Measurements from ENCODE around the gene CLRN1. TPM values are rescaled to one million over a fixed set of nuclear protein-coding genes. Genes with fewer than 3 reads are reported as not detected.
"Not testable (repeated sequence)": the region's sequence is repeated elsewhere in the genome, so short reads cannot be mapped to it uniquely, and the experiment has no call there.

CLRN1 gene, protein sequence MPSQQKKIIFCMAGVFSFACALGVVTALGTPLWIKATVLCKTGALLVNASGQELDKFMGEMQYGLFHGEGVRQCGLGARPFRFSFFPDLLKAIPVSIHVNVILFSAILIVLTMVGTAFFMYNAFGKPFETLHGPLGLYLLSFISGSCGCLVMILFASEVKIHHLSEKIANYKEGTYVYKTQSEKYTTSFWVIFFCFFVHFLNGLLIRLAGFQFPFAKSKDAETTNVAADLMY
- total RNA-seq, result not detected
- long read RNA-seq, donor 1, partial matches to known transcripts, result 0 of 1 reads
- long read RNA-seq, donor 1, other reads (novel, unspliced or antisense), result 1 of 1 reads
- long read RNA-seq, donor 2, result 0 reads

- intact Hi-C loops (cut with DNase I), result loop anchor here in 1 of 2 donors (5.0 kb wide), 1 partner anchor 160 kb away; no protein-coding TSS in a partner anchor
- no peak for DNase-seq (ENCODE audit: low spot score)
Measured at GRCh38 chr3:150972366-150973071, at the start of gene CLRN1. CLRN1 (minus strand) TSS chr3:150972727; CDS start chr3:150972708, 19 bp downstream.

- DNase-seq (ENCODE audit: low spot score), result no peak
- intact Hi-C loops (cut with DNase I), result no loop called here
Measured at GRCh38 chr3:151016478-151016795, 43.9 kb upstream of the CLRN1 start.

- DNase-seq (ENCODE audit: low spot score), result no peak
- intact Hi-C loops (cut with DNase I), result no loop called here
Measured at GRCh38 chr3:151015767-151016477, 43.4 kb upstream of the CLRN1 start.

DNA sequence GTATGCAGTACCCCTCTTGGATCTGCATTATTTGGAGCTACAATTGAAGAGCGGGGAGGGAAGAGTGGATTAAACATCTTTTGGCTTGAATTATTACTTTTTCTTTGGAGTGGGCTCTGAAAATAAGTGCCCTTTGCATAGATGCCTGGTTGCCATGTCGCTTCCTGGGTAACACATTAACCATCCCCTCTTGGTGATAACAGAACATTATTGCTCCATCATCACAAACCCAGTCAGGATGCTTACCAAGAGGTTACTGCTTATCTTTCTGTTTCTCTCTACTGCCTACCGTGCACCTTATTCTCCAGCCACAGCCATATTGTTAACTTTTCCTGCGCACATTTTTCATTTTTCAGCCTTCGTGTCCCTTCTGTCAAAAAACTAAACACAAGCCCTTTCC, 42.7 kb upstream of the CLRN1 start:
- no peak for DNase-seq (ENCODE audit: low spot score)
- intact Hi-C loops (cut with DNase I), result no loop called here

- DNase-seq (ENCODE audit: low spot score), result no peak
- intact Hi-C loops (cut with DNase I), result no loop called here
Measured at GRCh38 chr3:151014501-151015018, 42.0 kb upstream of the CLRN1 start.

DNA sequence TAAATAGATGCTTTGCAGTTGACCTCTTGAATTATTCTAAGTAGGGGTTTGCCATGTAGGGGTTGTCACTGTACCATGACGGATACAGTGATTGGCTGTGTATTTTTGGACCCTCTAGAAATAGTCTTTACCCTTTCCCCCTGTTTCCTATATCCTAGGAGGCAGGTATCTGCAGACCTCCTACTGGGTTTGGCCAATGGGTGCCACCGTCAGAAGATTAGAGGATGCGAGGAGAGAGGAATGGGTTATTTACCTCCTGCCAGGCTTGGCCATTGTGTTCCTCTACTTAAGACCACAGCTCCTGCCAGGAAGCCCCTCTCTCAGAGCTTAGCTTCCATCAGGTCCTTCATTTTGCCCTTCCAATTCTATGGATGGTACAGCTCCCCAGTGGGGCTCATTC, 40.2 kb upstream of the CLRN1 start:
- DNase-seq (ENCODE audit: low spot score), result no peak
- intact Hi-C loops (cut with DNase I), result no loop called here

DNA sequence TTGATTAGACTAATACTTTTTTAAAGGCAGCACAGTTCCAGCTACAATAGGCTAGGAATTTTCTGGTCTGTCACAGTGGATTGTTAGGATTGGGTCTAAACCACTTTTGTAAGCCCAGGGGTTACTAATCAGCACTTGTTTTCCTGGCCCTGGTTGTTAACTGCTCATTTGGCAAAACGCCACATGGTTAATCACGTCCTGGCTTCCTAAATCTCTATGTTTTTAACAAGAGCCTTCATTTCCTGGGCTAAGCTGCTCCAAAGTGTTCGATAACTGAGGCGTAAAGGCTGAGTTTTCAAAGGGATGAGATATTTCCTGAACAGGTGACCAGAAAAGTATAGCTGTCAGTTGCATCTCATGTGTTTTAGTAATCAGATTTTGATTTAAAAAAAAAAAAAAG, 38.9 kb upstream of the CLRN1 start:
- intact Hi-C loops (cut with DNase I), result no loop called here
- no peak for DNase-seq (ENCODE audit: low spot score)

DNA sequence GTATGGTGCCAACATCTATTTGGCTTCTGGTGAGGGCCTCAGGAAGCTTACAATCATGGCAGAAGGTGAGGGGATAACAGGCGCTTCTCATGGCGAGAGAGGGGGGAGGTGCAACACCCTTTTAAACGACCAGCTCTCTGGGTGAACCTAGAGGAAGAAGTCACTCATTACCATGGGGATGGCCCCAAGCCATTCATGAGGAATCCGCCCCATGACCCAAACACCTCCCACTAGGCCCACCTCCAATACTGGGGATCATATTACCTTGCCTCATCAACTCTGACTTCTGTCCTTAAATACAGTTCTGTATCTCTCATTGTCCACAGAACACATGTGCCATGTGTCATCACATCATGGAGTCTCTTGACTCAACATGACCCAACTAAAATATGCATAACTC, 37.5 kb upstream of the CLRN1 start:
- DNase-seq (ENCODE audit: low spot score), result no peak
- intact Hi-C loops (cut with DNase I), result no loop called here

- intact Hi-C loops (cut with DNase I), result no loop called here
- DNase-seq (ENCODE audit: low spot score), result no peak
Measured at GRCh38 chr3:151009430-151009829, 36.9 kb upstream of the CLRN1 start.

- intact Hi-C loops (cut with DNase I), result no loop called here
Measured at GRCh38 chr3:151008699-151009098, 36.2 kb upstream of the CLRN1 start.

GRCh38 chr3:151003768-151004134, 31.2 kb upstream of the CLRN1 start:
- DNase-seq (ENCODE audit: low spot score), result no peak
- intact Hi-C loops (cut with DNase I), result no loop called here

More at GRCh38 chr3:151008699-151009098, 36.2 kb upstream of the CLRN1 start:
- no peak for DNase-seq (ENCODE audit: low spot score)

GRCh38 chr3:151003029-151003767, 30.7 kb upstream of the CLRN1 start:
- no peak for DNase-seq (ENCODE audit: low spot score)
- intact Hi-C loops (cut with DNase I), result no loop called here

DNA sequence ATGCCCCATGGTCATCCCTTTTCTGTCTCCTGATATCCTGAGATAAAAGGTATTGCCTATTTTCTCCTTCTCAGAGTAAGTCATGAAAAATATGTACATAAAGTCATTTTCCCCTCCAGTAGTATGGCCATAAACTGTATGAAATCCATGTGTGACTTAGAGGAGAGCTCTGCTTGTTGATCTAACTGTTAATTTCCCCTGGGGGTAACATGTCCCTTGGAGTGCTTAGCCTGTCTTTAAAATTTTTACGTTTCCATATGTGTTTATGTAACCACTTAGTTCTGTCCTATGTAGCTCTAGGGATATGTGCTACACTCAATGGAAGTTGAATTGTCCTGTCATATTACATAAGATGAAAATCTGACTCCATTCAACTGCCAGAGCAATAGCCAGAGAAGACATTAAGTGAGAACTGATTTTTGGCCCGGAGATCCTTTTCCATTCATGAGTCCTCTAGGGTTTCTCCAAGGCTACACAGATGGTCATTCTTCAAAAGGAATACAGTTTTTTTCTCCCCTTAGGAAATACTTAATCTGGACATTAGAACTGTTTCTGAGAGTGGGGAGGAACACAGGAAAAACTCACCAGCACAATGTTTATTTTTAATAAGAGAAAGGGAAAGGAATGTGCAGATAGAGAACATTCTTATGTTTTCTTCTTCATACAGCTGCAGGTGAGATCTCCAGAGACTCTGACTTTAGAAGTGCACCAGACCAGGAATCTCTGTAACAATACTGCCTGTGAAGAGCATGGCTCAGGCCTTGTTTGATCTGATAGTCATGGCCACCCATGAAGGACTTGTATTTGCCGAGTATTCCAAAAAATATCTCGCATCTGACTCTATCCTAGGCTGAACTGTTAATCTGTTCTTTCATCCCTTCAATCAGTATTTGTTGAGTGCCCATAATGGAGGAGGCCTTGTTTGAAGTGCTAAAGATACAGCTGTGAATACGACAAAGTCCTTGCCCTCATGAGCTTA, 29.8 kb upstream of the CLRN1 start:
- no peak for DNase-seq (ENCODE audit: low spot score)
- intact Hi-C loops (cut with DNase I), result no loop called here

DNA sequence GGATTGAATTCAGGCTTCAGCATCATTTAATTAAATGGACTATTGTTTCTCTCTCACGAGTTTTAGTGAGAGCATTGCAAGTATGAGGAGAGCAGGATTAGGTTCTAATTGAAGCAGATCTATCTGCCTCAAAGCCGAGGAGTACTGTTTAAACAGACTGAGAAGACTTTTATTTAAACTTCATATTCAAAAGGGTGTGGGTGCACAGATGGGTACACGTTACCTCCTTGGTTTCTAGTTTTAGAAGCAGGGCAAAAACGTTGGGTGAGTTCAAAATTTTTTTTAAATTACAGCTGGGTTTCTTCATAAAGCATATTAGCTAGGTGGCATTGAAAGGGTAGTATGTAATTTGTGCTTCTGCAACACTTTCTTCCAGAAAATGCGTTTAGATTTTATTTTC, 26.5 kb upstream of the CLRN1 start:
- intact Hi-C loops (cut with DNase I), result no loop called here

DNA sequence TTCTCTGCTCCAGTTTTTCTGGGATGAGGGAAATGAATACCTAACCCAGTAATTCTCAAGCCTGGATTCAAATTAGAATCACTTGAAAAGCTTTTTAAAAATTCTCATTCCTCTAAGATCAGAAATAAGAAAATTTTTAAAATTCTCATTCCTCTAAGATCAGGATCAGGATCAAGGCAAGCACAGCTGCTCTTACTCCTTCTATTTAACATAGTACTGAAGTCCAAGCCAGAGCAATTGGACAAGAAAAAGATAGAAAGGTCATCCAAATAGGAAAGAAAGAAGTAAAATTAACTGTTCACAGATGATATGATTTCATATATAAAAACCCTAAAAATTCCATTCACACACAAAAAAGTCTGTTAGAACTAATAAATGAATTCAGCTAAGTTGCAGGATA, 24.2 kb upstream of the CLRN1 start:
- no peak for DNase-seq (ENCODE audit: low spot score)
- intact Hi-C loops (cut with DNase I), result no loop called here

More for the DNA sequence above, 26.5 kb upstream of the CLRN1 start:
- DNase-seq (ENCODE audit: low spot score), result no peak

DNA sequence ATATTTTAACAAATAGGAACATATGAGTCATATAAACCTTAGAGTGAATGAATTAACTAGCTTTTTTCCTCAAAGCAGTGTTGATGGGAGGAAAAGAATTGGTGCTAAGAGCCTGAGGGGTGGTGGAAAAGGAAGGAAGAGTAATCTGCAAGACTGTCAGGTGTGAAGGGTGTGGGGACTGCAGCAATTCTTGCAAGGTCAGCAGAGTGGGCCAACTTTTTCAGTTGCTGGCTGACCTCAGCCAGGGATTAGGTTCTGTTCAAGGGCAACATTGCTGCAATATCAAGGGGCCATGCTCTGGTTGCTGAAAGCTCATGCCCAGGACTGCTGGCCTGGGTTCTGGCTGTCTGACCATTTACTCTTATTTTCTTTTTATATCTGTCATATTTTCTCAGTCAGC, 23.0 kb upstream of the CLRN1 start:
- intact Hi-C loops (cut with DNase I), result no loop called here
- DNase-seq (ENCODE audit: low spot score), result no peak

GRCh38 chr3:150989208-150989607, 16.7 kb upstream of the CLRN1 start:
- intact Hi-C loops (cut with DNase I), result no loop called here
- DNase-seq (ENCODE audit: low spot score), result no peak

GRCh38 chr3:150988395-150988794, 15.9 kb upstream of the CLRN1 start:
- intact Hi-C loops (cut with DNase I); DNase-seq (ENCODE audit: low spot score): not testable (repeated sequence)
